Measurements from ENCODE around the gene ATRNL1. TPM values are rescaled to one million over a fixed set of nuclear protein-coding genes. Genes with fewer than 3 reads are reported as not detected.

Gene ATRNL1
- total RNA-seq, 2 donors from 2014 or later: 5.1 to 22.9 TPM

DNA sequence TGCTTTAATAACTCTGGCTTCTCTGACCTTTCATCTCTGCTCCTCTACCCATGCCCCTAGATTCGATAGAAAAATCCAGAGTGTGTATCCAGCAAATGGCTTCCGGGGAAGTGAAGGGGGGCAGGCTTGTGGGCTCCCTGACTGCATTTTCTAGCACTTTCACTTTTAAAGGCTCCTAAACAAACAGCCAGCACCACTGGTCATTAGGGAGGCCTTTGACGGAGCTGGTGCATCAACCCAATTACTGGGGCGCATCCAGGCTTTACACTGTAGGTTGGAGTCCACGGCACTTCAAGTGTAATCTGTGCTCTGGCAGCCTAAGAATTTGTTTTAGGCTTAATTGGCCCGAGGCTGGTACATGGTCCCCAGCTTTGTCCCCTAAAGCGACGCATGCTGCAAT lies 887.9 kb downstream of the ATRNL1 start:
- H3K4me1 ChIP-seq (replicated peaks): no peaks in the 10 kb centered on the region
- no peaks in the 10 kb centered on the region for H3K9me3 ChIP-seq
- H3K4me3 ChIP-seq: no peak overlapping the region
- H3K36me3 ChIP-seq: no peaks in the 10 kb centered on the region
- no peak for DNase-seq (ENCODE audit: low spot score)
- 43% methylated on average over 8 of the region's 8 CpGs for WGBS
- no peak overlapping the region for H3K27ac ChIP-seq
- intact Hi-C loops (cut with DNase I): no loop called here
- no peaks in the 10 kb centered on the region for H3K27me3 ChIP-seq (replicated peaks; ENCODE audit: insufficient read depth)
- TF ChIP-seq POLR2AphosphoS5 (IDR thresholded peaks at IDR 0.05): no peak
- TF ChIP-seq POLR2A (IDR thresholded peaks at IDR 0.05): no peak
- TF ChIP-seq CTCF (IDR thresholded peaks at IDR 0.05): no peak

GRCh38 chr10:115982076-115982475 lies 888.9 kb downstream of the ATRNL1 start:
- intact Hi-C loops (cut with DNase I): no loop called here
- WGBS: 92% methylated on average over 6 of the region's 6 CpGs
- Histone ChIP-seq H3K9me3 (no peaks in the 10 kb centered on the region), H3K36me3 (no peaks in the 10 kb centered on the region), H3K4me1 (replicated peaks) (no peaks in the 10 kb centered on the region), H3K27me3 (replicated peaks; ENCODE audit: insufficient read depth) (no peaks in the 10 kb centered on the region), H3K27ac (no peak overlapping the region), H3K4me3 (no peak overlapping the region)
- no peak for TF ChIP-seq POLR2AphosphoS5 (IDR thresholded peaks at IDR 0.05)
- TF ChIP-seq CTCF (IDR thresholded peaks at IDR 0.05): no peak
- no peak for TF ChIP-seq POLR2A (IDR thresholded peaks at IDR 0.05)
- no peak for DNase-seq (ENCODE audit: low spot score)

DNA sequence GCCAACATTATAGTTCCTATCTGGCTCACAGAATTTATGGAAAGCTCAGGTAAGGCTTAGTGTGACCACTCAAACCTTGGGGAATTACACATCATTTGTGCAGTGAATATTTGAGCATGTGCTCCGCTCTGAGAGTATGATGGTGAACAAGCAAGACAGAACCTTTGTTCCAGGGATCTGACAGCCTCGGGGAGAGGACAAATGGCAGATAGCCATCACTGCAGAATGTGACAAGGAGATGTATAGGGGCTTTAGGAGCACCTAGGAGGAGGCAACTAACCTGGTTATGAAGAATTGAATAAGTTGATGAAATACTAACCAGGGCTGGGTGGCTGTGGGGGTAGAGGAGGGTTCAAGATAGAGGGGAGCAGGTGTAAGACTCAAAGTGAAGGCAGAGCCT lies 889.4 kb downstream of the ATRNL1 start:
- TF ChIP-seq POLR2AphosphoS5 (IDR thresholded peaks at IDR 0.05) (no peak), CTCF (IDR thresholded peaks at IDR 0.05) (no peak), POLR2A (IDR thresholded peaks at IDR 0.05) (no peak)
- H3K4me1 ChIP-seq (replicated peaks): no peaks in the 10 kb centered on the region
- no peaks in the 10 kb centered on the region for H3K36me3 ChIP-seq
- H3K4me3 ChIP-seq: no peak overlapping the region
- no peaks in the 10 kb centered on the region for H3K9me3 ChIP-seq
- intact Hi-C loops (cut with DNase I): no loop called here
- no peak for DNase-seq (ENCODE audit: low spot score)
- H3K27me3 ChIP-seq (replicated peaks; ENCODE audit: insufficient read depth): no peaks in the 10 kb centered on the region
- no peak overlapping the region for H3K27ac ChIP-seq
- WGBS: 81% methylated on average over 2 of the region's 2 CpGs

GRCh38 chr10:115985786-115986185 lies 892.6 kb downstream of the ATRNL1 start:
- TF ChIP-seq POLR2A (IDR thresholded peaks at IDR 0.05) (no peak), POLR2AphosphoS5 (IDR thresholded peaks at IDR 0.05) (no peak), CTCF (IDR thresholded peaks at IDR 0.05) (no peak)
- Histone ChIP-seq H3K36me3 (no peaks in the 10 kb centered on the region), H3K9me3 (no peaks in the 10 kb centered on the region), H3K4me1 (replicated peaks) (no peaks in the 10 kb centered on the region), H3K27ac (no peak overlapping the region), H3K27me3 (replicated peaks; ENCODE audit: insufficient read depth) (no peaks in the 10 kb centered on the region), H3K4me3 (no peak overlapping the region)
- 53% methylated on average over 1 of the region's 1 CpG for WGBS
- intact Hi-C loops (cut with DNase I): no loop called here
- no peak for DNase-seq (ENCODE audit: low spot score)

GRCh38 chr10:115988380-115988779 lies 895.2 kb downstream of the ATRNL1 start:
- Histone ChIP-seq H3K4me3 (no peak overlapping the region), H3K27ac (no peak overlapping the region), H3K9me3 (no peaks in the 10 kb centered on the region), H3K36me3 (no peaks in the 10 kb centered on the region), H3K4me1 (replicated peaks) (no peaks in the 10 kb centered on the region), H3K27me3 (replicated peaks; ENCODE audit: insufficient read depth) (no peaks in the 10 kb centered on the region)
- no peak for DNase-seq (ENCODE audit: low spot score)
- intact Hi-C loops (cut with DNase I): no loop called here
- no peak for TF ChIP-seq CTCF (IDR thresholded peaks at IDR 0.05)
- no peak for TF ChIP-seq POLR2A (IDR thresholded peaks at IDR 0.05)
- no peak for TF ChIP-seq POLR2AphosphoS5 (IDR thresholded peaks at IDR 0.05)
- whole genome bisulfite sequencing: 96% methylated on average over 3 of the region's 3 CpGs

All from prostate gland (tissue), 2 donors.